ENCODE results near the gene CEP290. TPM values are rescaled to one million over a fixed set of nuclear protein-coding genes. Genes with fewer than 3 reads are reported as not detected.

The CEP290 gene
- total RNA-seq, 6 donors from 2014 or later, result 10.6 to 110 (median 20.1) TPM

DNA sequence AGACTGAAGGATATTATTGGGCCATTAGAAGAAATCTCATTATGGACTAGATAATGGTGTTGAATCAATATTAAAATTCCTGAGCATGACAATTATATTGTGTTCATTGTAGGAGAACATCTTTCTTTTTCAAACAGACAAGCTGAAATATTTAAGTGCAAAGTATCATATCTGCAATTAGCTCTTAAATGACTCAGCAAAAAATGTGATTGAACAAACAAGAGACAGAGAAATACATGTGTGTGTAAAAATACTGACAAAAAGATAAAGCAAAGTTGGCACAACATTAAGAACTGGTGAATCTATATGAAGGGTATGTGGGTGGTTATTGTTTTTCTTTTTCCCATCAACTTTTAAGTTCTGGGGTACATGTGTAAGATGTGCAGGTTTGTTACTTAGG, 9.5 kb downstream of the CEP290 start:
- DNase-seq, result no peak

DNA sequence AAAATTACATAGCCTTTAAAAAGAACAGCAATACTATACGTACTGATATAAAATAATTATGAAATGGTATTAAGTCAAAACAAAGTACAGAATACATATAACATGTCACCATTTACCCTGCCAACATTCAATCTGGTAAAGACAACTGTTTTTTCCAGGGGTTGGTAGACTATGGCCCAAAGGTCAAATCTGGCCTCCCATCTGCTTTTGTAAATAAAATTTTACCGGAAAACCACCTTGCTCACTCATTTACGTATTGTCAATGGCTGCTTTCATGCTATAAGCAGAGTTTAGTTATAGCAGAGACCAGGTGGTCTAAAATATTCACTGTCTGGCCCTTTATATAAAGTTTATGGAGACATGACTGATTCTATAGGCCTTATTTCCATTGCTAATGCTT, 14.0 kb downstream of the CEP290 start:
- TF ChIP-seq POLR2A (IDR thresholded peaks at IDR 0.05), result no peak
- no peak for TF ChIP-seq POLR2AphosphoS5 (IDR thresholded peaks at IDR 0.05)
- no peak for TF ChIP-seq EP300 (IDR thresholded peaks at IDR 0.05)
- TF ChIP-seq, protein P1, sequence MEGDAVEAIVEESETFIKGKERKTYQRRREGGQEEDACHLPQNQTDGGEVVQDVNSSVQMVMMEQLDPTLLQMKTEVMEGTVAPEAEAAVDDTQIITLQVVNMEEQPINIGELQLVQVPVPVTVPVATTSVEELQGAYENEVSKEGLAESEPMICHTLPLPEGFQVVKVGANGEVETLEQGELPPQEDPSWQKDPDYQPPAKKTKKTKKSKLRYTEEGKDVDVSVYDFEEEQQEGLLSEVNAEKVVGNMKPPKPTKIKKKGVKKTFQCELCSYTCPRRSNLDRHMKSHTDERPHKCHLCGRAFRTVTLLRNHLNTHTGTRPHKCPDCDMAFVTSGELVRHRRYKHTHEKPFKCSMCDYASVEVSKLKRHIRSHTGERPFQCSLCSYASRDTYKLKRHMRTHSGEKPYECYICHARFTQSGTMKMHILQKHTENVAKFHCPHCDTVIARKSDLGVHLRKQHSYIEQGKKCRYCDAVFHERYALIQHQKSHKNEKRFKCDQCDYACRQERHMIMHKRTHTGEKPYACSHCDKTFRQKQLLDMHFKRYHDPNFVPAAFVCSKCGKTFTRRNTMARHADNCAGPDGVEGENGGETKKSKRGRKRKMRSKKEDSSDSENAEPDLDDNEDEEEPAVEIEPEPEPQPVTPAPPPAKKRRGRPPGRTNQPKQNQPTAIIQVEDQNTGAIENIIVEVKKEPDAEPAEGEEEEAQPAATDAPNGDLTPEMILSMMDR (IDR thresholded peaks at IDR 0.05), result no peak
- WGBS, 2 donors, result 96 to 97% methylated on average over 3 of the region's 3 CpGs
- no peaks in the 10 kb centered on the region for H3K4me1 ChIP-seq
- H3K27ac ChIP-seq, result no peak overlapping the region
- no peaks in the 10 kb centered on the region for H3K9me3 ChIP-seq
- no peaks in the 10 kb centered on the region for H3K27me3 ChIP-seq
- DNase-seq, result no peak
- peaks cover 0 to 29% (median 6%) of the 10 kb centered on the region in 4 donors for H3K36me3 ChIP-seq
- ATAC-seq (ENCODE audit: low FRiP score in 2 of 2), result no peak
- no peak overlapping the region for H3K4me3 ChIP-seq

More for the DNA sequence above, 9.5 kb downstream of the CEP290 start:
- no peaks in the 10 kb centered on the region for H3K4me1 ChIP-seq
- no peaks in the 10 kb centered on the region for H3K9me3 ChIP-seq
- no peak for TF ChIP-seq EP300 (IDR thresholded peaks at IDR 0.05)
- TF ChIP-seq POLR2A (IDR thresholded peaks at IDR 0.05), result no peak
- no peak for TF ChIP-seq POLR2AphosphoS5 (IDR thresholded peaks at IDR 0.05)
- TF ChIP-seq, protein P1 (IDR thresholded peaks at IDR 0.05), result no peak
- H3K36me3 ChIP-seq, result peaks cover 0 to 24% (median 4%) of the 10 kb centered on the region in 4 donors
- no peak for ATAC-seq (ENCODE audit: low FRiP score in 2 of 2)
- H3K4me3 ChIP-seq, result no peak overlapping the region
- no peak overlapping the region for H3K27ac ChIP-seq
- no peaks in the 10 kb centered on the region for H3K27me3 ChIP-seq

DNA sequence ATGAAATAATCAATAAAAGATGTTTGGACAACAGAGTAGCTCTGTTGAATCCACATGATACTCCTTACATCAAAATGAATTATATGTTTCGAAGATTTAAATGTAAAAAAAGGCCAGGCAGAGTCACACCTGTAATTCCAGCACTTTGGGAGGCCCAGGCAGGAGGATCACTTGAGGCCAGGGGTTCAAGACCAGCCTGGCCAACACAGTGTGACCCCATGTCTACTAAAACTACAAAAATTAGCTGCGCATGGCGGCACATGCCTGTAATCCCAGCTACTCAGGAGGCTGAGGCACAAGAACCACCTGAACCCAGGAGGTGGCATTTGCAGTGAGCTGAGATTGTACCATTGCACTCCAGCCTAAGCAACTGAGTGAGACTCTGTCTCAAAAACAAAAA, 14.8 kb downstream of the CEP290 start:
- Histone ChIP-seq H3K36me3 (peaks cover 0 to 30% (median 6%) of the 10 kb centered on the region in 4 donors), H3K9me3 (no peaks in the 10 kb centered on the region), H3K27me3 (no peaks in the 10 kb centered on the region), H3K4me3 (no peak overlapping the region), H3K4me1 (no peaks in the 10 kb centered on the region), H3K27ac (no peak overlapping the region)
- no peak for DNase-seq
- no peak for ATAC-seq (ENCODE audit: low FRiP score in 2 of 2)
- TF ChIP-seq, protein P1 (IDR thresholded peaks at IDR 0.05), result no peak
- TF ChIP-seq EP300 (IDR thresholded peaks at IDR 0.05), result no peak
- TF ChIP-seq POLR2AphosphoS5 (IDR thresholded peaks at IDR 0.05), result no peak
- TF ChIP-seq POLR2A (IDR thresholded peaks at IDR 0.05), result no peak
- WGBS, 2 donors, result 94 to 96% methylated on average over 3 of the region's 3 CpGs

- no peaks in the 10 kb centered on the region for H3K27me3 ChIP-seq
- TF ChIP-seq EP300 (IDR thresholded peaks at IDR 0.05), result no peak
- TF ChIP-seq, protein P1 (IDR thresholded peaks at IDR 0.05), result no peak
- TF ChIP-seq POLR2A (IDR thresholded peaks at IDR 0.05), result no peak
- no peak for TF ChIP-seq POLR2AphosphoS5 (IDR thresholded peaks at IDR 0.05)
- no peaks in the 10 kb centered on the region for H3K9me3 ChIP-seq
- no peak overlapping the region for H3K27ac ChIP-seq
- ATAC-seq (ENCODE audit: low FRiP score in 2 of 2), result no peak
- H3K4me3 ChIP-seq, result no peak overlapping the region
- H3K36me3 ChIP-seq, result peaks cover 0 to 47% (median 4%) of the 10 kb centered on the region in 4 donors
- H3K4me1 ChIP-seq, result no peaks in the 10 kb centered on the region
- 56 to 62% methylated on average over 4 of the region's 4 CpGs for whole genome bisulfite sequencing, 2 donors
- DNase-seq, result no peak
Observed at GRCh38 chr12:88122666-88123065, 19.2 kb downstream of the CEP290 start.

DNA sequence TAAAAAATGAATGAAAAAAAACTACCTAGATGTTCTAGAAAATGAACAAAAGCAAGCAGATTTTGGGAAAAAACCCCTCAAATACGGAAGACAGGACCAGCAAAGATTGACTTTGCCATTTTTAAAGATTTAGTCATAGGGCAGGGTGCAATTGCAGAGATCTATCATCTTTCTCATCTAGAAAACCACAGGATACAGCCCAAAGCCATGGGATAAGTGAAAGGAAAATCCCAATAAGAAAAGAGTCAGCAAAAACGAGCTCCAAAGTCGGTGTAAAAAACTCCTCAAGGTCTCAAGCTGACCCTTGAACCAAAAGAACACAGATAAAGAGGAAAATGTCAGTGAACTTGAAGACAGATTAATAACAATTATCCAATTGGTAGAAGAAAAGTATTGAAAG, 28.0 kb downstream of the CEP290 start:
- ATAC-seq (ENCODE audit: low FRiP score in 2 of 2) (no peak), DNase-seq (no peak)
- 54 to 61% methylated on average over 3 of the region's 3 CpGs for WGBS, 2 donors
- Histone ChIP-seq H3K4me3 (no peak overlapping the region), H3K4me1 (no peaks in the 10 kb centered on the region), H3K9me3 (no peaks in the 10 kb centered on the region), H3K27me3 (no peaks in the 10 kb centered on the region), H3K36me3 (peaks cover 0 to 62% (median 6%) of the 10 kb centered on the region in 4 donors), H3K27ac (no peak overlapping the region)
- TF ChIP-seq EP300 (IDR thresholded peaks at IDR 0.05) (no peak), POLR2AphosphoS5 (IDR thresholded peaks at IDR 0.05) (no peak)

All from upper lobe of left lung (tissue), 6 donors.